Brain pericyte (primary cell): Measurements from ENCODE around the gene CCT6B.
A peak's percentile ranks its signal among the peaks of the same experiment; 100 is the strongest.
"Not testable (repeated sequence)": the region's sequence is repeated elsewhere in the genome, so short reads cannot be mapped to it uniquely, and the experiment has no call there.

Experiments used
- DNase-seq: peaks from one replicate; pipeline ENCODE4 v3.0.0-alpha.2; 2012; ENCODE audit warnings: low read depth, low spot score

Gene CCT6B

GRCh38 chr17:34961093-34961911 lies at the start of gene CCT6B, which contains the start of gene ZNF830:
Gene CCT6B (minus strand): TSS chr17:34961460. CDS start chr17:34961393, 67 bp downstream.
Gene ZNF830 (plus strand): TSS chr17:34961540. CDS start chr17:34961567, 27 bp downstream.
- peak; percentile 83 for DNase-seq

GRCh38 chr17:35010093-35010492 lies 48.8 kb upstream of the CCT6B start:
- DNase-seq, result no peak

GRCh38 chr17:35006961-35007360 lies 45.7 kb upstream of the CCT6B start:
- DNase-seq, result no peak

- no peak for DNase-seq
Measured at GRCh38 chr17:35006345-35006744, 45.1 kb upstream of the CCT6B start.

GRCh38 chr17:35003778-35004177 lies 42.5 kb upstream of the CCT6B start:
- DNase-seq, result no peak

GRCh38 chr17:35002876-35003551 lies 41.8 kb upstream of the CCT6B start:
- no peak for DNase-seq

- no peak for DNase-seq
Measured at GRCh38 chr17:35001549-35001948, 40.3 kb upstream of the CCT6B start.

- not testable (repeated sequence) for DNase-seq
Measured at GRCh38 chr17:35000965-35001364, 39.7 kb upstream of the CCT6B start.

GRCh38 chr17:34999456-34999855 lies 38.2 kb upstream of the CCT6B start:
- DNase-seq, result no peak

GRCh38 chr17:34998205-34998604 lies 36.9 kb upstream of the CCT6B start:
- no peak for DNase-seq

- no peak for DNase-seq
Measured at GRCh38 chr17:34997355-34997862, 36.1 kb upstream of the CCT6B start.

GRCh38 chr17:34996422-34997285 lies 35.4 kb upstream of the CCT6B start:
- DNase-seq, result no peak

- DNase-seq, result no peak
Measured at GRCh38 chr17:34993031-34993430, 31.8 kb upstream of the CCT6B start.

- no peak for DNase-seq
Measured at GRCh38 chr17:34991606-34992005, 30.3 kb upstream of the CCT6B start.

- no peak for DNase-seq
Measured at GRCh38 chr17:34990921-34991365, 29.7 kb upstream of the CCT6B start.

GRCh38 chr17:34989473-34989872 lies 28.2 kb upstream of the CCT6B start:
- DNase-seq, result no peak

GRCh38 chr17:34988644-34989043 lies 27.4 kb upstream of the CCT6B start:
- DNase-seq, result no peak

GRCh38 chr17:34987232-34987631 lies 26.0 kb upstream of the CCT6B start:
- DNase-seq, result no peak

GRCh38 chr17:34981538-34982241 lies 20.4 kb upstream of the CCT6B start:
- no peak for DNase-seq

- peak; percentile 47 for DNase-seq
Measured at GRCh38 chr17:34980681-34981537, 19.6 kb upstream of the CCT6B start.
